ENCODE results near the gene DUOX1.

Gene DUOX1

GRCh38 chr15:45114076-45114750 is 15.6 kb upstream of the DUOX1 start, which contains the start of the genes DUOX2 and DUOXA2 (continued):
- no peak for TF ChIP-seq PATZ1 (CRISPR knock-in tag; IDR thresholded peaks at IDR 0.05; ENCODE audit: borderline replicate concordance)
- no peak for TF ChIP-seq ZNF8 (CRISPR knock-in tag; IDR thresholded peaks at IDR 0.05)
- TF ChIP-seq ZNF565 (CRISPR knock-in tag; conservative IDR thresholded peaks at IDR 0.05; ENCODE audit: low read depth), result no peak
- TF ChIP-seq PPARA (CRISPR knock-in tag; IDR thresholded peaks at IDR 0.05; ENCODE audit: borderline replicate concordance), result no peak
- no peak for TF ChIP-seq TCF4 (CRISPR knock-in tag; IDR thresholded peaks at IDR 0.05; ENCODE audit: borderline replicate concordance)

GRCh38 chr15:45114751-45115085 is 15.1 kb upstream of the DUOX1 start:
- no peak for ATAC-seq
- TF ChIP-seq ZNF8 (CRISPR knock-in tag; IDR thresholded peaks at IDR 0.05), result no peak
- no peak for TF ChIP-seq PATZ1 (CRISPR knock-in tag; IDR thresholded peaks at IDR 0.05; ENCODE audit: borderline replicate concordance)
- TF ChIP-seq ZFP3 (CRISPR knock-in tag; IDR thresholded peaks at IDR 0.05), result no peak
- TF ChIP-seq ESRRG (CRISPR knock-in tag; IDR thresholded peaks at IDR 0.05), result no peak
- TF ChIP-seq OSR1 (CRISPR knock-in tag; IDR thresholded peaks at IDR 0.05), result no peak
- TF ChIP-seq POU6F1 (CRISPR knock-in tag; IDR thresholded peaks at IDR 0.05; ENCODE audit: borderline replicate concordance, low read depth), result no peak
- TF ChIP-seq ZNF70 (CRISPR knock-in tag; IDR thresholded peaks at IDR 0.05), result no peak
- no peak for TF ChIP-seq GLIS3 (CRISPR knock-in tag; IDR thresholded peaks at IDR 0.05)

GRCh38 chr15:45115312-45115820 is 14.4 kb upstream of the DUOX1 start:
- no peak for TF ChIP-seq ZFP3 (CRISPR knock-in tag; IDR thresholded peaks at IDR 0.05)
- TF ChIP-seq TOX (CRISPR knock-in tag; IDR thresholded peaks at IDR 0.05; ENCODE audit: borderline replicate concordance), result no peak
- no peak for TF ChIP-seq POU6F1 (CRISPR knock-in tag; IDR thresholded peaks at IDR 0.05; ENCODE audit: borderline replicate concordance, low read depth)
- no peak for TF ChIP-seq RARB (CRISPR knock-in tag; IDR thresholded peaks at IDR 0.05)
- TF ChIP-seq ISL1 (CRISPR knock-in tag; IDR thresholded peaks at IDR 0.05), result no peak
- no peak for TF ChIP-seq TCF4 (CRISPR knock-in tag; IDR thresholded peaks at IDR 0.05; ENCODE audit: borderline replicate concordance)
- TF ChIP-seq ZC3H10 (CRISPR knock-in tag; IDR thresholded peaks at IDR 0.05), result no peak
- TF ChIP-seq CSDC2 (CRISPR knock-in tag; IDR thresholded peaks at IDR 0.05), result no peak
- no peak for ATAC-seq

DNA sequence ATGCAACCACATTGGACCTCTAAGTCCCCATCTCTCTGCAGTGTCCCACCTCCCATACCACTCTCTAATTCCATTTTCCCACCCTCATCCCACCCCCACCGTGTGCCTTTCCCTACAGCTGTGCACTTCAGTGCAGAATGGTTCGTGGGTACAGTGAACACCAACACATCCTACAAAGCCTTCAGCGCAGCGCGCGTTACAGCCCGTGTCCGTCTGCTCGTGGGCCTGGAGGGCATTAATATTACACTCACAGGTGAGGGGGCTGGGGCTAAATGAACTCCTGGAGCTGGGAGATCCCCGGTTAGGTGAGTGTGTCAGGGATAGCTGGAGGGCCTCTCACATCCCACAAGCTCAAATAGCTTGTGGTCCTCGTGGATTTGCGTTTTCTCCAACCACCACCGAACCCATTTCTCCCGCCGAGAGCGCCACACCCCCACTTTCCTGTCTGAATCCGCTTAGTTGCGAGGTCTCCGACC is 13.8 kb upstream of the DUOX1 start:
- no peak for ATAC-seq
- TF ChIP-seq PPARA (CRISPR knock-in tag; IDR thresholded peaks at IDR 0.05; ENCODE audit: borderline replicate concordance), result no peak
- TF ChIP-seq ESRRG (CRISPR knock-in tag; IDR thresholded peaks at IDR 0.05), result no peak
- no peak for TF ChIP-seq ISL1 (CRISPR knock-in tag; IDR thresholded peaks at IDR 0.05)
- TF ChIP-seq TOX (CRISPR knock-in tag; IDR thresholded peaks at IDR 0.05; ENCODE audit: borderline replicate concordance), result no peak
- TF ChIP-seq ZNF565 (CRISPR knock-in tag; conservative IDR thresholded peaks at IDR 0.05; ENCODE audit: low read depth), result no peak
- TF ChIP-seq, protein P1, sequence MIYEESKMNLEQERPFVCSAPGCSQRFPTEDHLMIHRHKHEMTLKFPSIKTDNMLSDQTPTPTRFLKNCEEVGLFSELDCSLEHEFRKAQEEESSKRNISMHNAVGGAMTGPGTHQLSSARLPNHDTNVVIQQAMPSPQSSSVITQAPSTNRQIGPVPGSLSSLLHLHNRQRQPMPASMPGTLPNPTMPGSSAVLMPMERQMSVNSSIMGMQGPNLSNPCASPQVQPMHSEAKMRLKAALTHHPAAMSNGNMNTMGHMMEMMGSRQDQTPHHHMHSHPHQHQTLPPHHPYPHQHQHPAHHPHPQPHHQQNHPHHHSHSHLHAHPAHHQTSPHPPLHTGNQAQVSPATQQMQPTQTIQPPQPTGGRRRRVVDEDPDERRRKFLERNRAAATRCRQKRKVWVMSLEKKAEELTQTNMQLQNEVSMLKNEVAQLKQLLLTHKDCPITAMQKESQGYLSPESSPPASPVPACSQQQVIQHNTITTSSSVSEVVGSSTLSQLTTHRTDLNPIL (CRISPR knock-in tag; IDR thresholded peaks at IDR 0.05; ENCODE audit: low read depth), result no peak
- TF ChIP-seq OSR1 (CRISPR knock-in tag; IDR thresholded peaks at IDR 0.05), result no peak
- TF ChIP-seq BACH2 (CRISPR knock-in tag; IDR thresholded peaks at IDR 0.05; ENCODE audit: borderline replicate concordance), result no peak
- no peak for TF ChIP-seq POU6F1 (CRISPR knock-in tag; IDR thresholded peaks at IDR 0.05; ENCODE audit: borderline replicate concordance, low read depth)
- TF ChIP-seq ZNF8 (CRISPR knock-in tag; IDR thresholded peaks at IDR 0.05), result no peak
- TF ChIP-seq ZNF70 (CRISPR knock-in tag; IDR thresholded peaks at IDR 0.05), result no peak
- no peak for TF ChIP-seq ZFP3 (CRISPR knock-in tag; IDR thresholded peaks at IDR 0.05)
- TF ChIP-seq ZFP30 (CRISPR knock-in tag; IDR thresholded peaks at IDR 0.05), result no peak
- no peak for TF ChIP-seq CSDC2 (CRISPR knock-in tag; IDR thresholded peaks at IDR 0.05)
- TF ChIP-seq ZC3H10 (CRISPR knock-in tag; IDR thresholded peaks at IDR 0.05), result no peak
- TF ChIP-seq GLIS3 (CRISPR knock-in tag; IDR thresholded peaks at IDR 0.05), result no peak
- TF ChIP-seq RARB (CRISPR knock-in tag; IDR thresholded peaks at IDR 0.05), result no peak
- TF ChIP-seq, protein P2, sequence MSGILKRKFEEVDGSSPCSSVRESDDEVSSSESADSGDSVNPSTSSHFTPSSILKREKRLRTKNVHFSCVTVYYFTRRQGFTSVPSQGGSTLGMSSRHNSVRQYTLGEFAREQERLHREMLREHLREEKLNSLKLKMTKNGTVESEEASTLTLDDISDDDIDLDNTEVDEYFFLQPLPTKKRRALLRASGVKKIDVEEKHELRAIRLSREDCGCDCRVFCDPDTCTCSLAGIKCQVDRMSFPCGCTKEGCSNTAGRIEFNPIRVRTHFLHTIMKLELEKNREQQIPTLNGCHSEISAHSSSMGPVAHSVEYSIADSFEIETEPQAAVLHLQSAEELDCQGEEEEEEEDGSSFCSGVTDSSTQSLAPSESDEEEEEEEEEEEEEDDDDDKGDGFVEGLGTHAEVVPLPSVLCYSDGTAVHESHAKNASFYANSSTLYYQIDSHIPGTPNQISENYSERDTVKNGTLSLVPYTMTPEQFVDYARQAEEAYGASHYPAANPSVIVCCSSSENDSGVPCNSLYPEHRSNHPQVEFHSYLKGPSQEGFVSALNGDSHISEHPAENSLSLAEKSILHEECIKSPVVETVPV (CRISPR knock-in tag; IDR thresholded peaks at IDR 0.05), result no peak

Data from SK-N-SH treated with all-trans-retinoic acid at 6 μM for 48 hours (cell line).